ENCODE data around the gene SEPTIN8.

Gene SEPTIN8

DNA sequence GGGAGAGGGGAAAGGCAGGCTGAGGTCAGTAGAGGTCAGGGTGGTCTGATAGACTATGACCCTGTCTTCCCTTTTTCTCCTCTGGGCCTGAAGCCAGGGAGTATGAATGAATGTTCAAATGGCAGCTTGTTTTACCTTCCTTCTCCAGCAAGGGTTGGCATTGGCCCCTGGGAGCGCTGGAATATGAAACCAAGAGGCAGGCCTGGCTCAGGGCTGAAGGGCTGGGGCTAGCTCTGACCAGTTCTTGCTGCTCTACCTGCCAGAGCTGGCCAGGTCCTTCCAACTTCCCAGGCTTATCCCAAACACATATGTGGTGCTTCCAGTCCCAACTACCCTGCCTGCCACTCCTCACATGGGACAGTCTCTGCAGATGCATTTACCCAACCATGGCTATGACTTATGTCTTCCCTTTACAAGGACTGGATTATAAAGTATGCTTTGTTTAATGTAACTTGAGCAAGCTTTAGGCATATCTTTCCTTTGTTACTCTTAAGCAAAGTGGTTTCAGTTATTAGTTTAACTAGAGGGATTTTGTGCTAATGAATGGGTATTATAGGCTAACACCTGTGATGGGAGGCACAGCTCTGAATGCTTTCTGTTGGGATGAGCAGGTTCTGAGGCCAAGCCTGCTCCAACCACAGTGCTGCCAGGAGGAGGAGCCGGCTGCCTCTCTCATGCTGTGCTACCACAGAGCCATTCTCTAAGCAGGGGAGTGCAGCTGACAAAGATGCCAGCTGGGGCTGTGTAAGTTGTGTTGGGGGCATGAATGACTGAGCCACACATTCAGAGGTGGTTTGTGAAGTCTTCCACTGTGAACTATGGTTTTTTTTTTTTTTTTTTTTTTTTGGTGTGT lies 23.7 kb downstream of the SEPTIN8 start:
- peaks cover 5% of the 10 kb centered on the region for H3K4me1 Mint-ChIP-seq
- H3K4me3 Mint-ChIP-seq, result no peak overlapping the region
- peaks cover 27% of the 10 kb centered on the region for H3K27me3 Mint-ChIP-seq (ENCODE audit: low read depth)
- H3K36me3 Mint-ChIP-seq (ENCODE audit: low read depth), result peaks cover 9% of the 10 kb centered on the region
- no peaks in the 10 kb centered on the region for H3K9me3 Mint-ChIP-seq
- H3K27ac Mint-ChIP-seq, result peak overlapping the region in 1 of 3 experiments; percentile 29
- TF ChIP-seq, protein P1, sequence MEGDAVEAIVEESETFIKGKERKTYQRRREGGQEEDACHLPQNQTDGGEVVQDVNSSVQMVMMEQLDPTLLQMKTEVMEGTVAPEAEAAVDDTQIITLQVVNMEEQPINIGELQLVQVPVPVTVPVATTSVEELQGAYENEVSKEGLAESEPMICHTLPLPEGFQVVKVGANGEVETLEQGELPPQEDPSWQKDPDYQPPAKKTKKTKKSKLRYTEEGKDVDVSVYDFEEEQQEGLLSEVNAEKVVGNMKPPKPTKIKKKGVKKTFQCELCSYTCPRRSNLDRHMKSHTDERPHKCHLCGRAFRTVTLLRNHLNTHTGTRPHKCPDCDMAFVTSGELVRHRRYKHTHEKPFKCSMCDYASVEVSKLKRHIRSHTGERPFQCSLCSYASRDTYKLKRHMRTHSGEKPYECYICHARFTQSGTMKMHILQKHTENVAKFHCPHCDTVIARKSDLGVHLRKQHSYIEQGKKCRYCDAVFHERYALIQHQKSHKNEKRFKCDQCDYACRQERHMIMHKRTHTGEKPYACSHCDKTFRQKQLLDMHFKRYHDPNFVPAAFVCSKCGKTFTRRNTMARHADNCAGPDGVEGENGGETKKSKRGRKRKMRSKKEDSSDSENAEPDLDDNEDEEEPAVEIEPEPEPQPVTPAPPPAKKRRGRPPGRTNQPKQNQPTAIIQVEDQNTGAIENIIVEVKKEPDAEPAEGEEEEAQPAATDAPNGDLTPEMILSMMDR (IDR thresholded peaks at IDR 0.05; ENCODE audit: unreplicated experiment in 3 of 3), result no peak

DNA sequence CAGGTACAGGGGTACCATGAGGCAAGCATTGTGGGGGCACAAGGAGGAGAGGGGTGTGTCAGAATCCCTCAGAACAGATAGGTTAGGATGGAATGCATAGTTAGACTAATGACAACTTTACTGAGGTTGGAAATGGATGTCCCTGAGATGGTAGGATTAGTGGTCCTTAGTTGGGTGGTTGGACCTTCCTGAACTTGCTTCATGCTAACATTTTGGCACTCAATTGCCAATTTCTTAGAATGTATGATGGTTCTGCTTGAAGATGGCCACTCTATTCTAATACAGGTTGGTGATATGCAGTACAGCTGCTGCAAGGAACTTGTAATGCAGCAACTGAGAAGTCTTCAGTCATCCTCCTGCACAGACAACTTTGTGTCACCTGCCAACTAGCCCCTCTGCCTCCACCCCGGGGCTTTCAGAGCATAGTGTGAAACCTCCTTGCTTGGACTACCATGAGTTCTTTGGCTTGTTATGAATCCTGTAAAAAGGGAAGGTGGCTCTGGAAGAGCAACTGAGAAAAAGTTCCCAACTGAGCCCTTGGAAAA lies 24.4 kb downstream of the SEPTIN8 start:
- no peak overlapping the region for H3K4me3 Mint-ChIP-seq
- TF ChIP-seq, protein P1 (IDR thresholded peaks at IDR 0.05; ENCODE audit: unreplicated experiment in 3 of 3), result no peak
- H3K9me3 Mint-ChIP-seq, result no peaks in the 10 kb centered on the region
- H3K27ac Mint-ChIP-seq, result no peak overlapping the region
- H3K27me3 Mint-ChIP-seq (ENCODE audit: low read depth), result peaks cover 33% of the 10 kb centered on the region
- peaks cover 6% of the 10 kb centered on the region for H3K36me3 Mint-ChIP-seq (ENCODE audit: low read depth)
- H3K4me1 Mint-ChIP-seq, result peaks cover 5% of the 10 kb centered on the region

GRCh38 chr5:132751971-132752580 lies 25.0 kb downstream of the SEPTIN8 start:
- TF ChIP-seq, protein P1 (IDR thresholded peaks at IDR 0.05; ENCODE audit: unreplicated experiment in 3 of 3), result no peak
- no peak overlapping the region for H3K27ac Mint-ChIP-seq
- H3K4me1 Mint-ChIP-seq, result peaks cover 5% of the 10 kb centered on the region
- H3K9me3 Mint-ChIP-seq, result no peaks in the 10 kb centered on the region
- H3K27me3 Mint-ChIP-seq (ENCODE audit: low read depth), result peaks cover 33% of the 10 kb centered on the region
- H3K4me3 Mint-ChIP-seq, result no peak overlapping the region
- H3K36me3 Mint-ChIP-seq (ENCODE audit: low read depth), result peaks cover under 1% of the 10 kb centered on the region

- Mint-ChIP-seq H3K36me3 (ENCODE audit: low read depth) (no peaks in the 10 kb centered on the region), H3K4me1 (peaks cover 5% of the 10 kb centered on the region), H3K4me3 (no peak overlapping the region), H3K27me3 (ENCODE audit: low read depth) (peaks cover 38% of the 10 kb centered on the region), H3K27ac (no peak overlapping the region), H3K9me3 (no peaks in the 10 kb centered on the region)
- TF ChIP-seq, protein P1 (IDR thresholded peaks at IDR 0.05; ENCODE audit: unreplicated experiment in 3 of 3), result no peak
These were observed 25.6 kb downstream of the SEPTIN8 start for GRCh38 chr5:132751444-132751843.

GRCh38 chr5:132750471-132751230 lies 26.4 kb downstream of the SEPTIN8 start:
- TF ChIP-seq, protein P1 (IDR thresholded peaks at IDR 0.05; ENCODE audit: unreplicated experiment in 3 of 3), result no peak
- H3K4me1 Mint-ChIP-seq, result peaks cover 5% of the 10 kb centered on the region
- no peaks in the 10 kb centered on the region for H3K36me3 Mint-ChIP-seq (ENCODE audit: low read depth)
- no peak overlapping the region for H3K4me3 Mint-ChIP-seq
- H3K9me3 Mint-ChIP-seq, result no peaks in the 10 kb centered on the region
- no peak overlapping the region for H3K27ac Mint-ChIP-seq
- H3K27me3 Mint-ChIP-seq (ENCODE audit: low read depth), result peaks cover 46% of the 10 kb centered on the region

Data from nephron (organoid).